Urothelium cell line (cell line): ENCODE results near the gene CCDC27.

Experiments used
- DNase-seq: peaks from one replicate; pipeline ENCODE4 v3.0.0; 2011; ENCODE audit warnings: low spot score, mixed read lengths
- FAIRE-seq: peaks from 2 replicates; lab custom pipeline; 2011; peaks lifted over from hg19 to GRCh38; lab: Jason Lieb, UNC

The CCDC27 gene

GRCh38 chr1:3774276-3774945 lies 22.2 kb downstream of the CCDC27 start:
- DNase-seq (no peak), FAIRE-seq (no peak)

- DNase-seq (no peak), FAIRE-seq (no peak)
Observed at GRCh38 chr1:3774946-3775489, 22.8 kb downstream of the CCDC27 start.

GRCh38 chr1:3775490-3776230 lies 23.4 kb downstream of the CCDC27 start:
- peak; percentile 50 for DNase-seq
- peak; percentile 13 for FAIRE-seq

DNA sequence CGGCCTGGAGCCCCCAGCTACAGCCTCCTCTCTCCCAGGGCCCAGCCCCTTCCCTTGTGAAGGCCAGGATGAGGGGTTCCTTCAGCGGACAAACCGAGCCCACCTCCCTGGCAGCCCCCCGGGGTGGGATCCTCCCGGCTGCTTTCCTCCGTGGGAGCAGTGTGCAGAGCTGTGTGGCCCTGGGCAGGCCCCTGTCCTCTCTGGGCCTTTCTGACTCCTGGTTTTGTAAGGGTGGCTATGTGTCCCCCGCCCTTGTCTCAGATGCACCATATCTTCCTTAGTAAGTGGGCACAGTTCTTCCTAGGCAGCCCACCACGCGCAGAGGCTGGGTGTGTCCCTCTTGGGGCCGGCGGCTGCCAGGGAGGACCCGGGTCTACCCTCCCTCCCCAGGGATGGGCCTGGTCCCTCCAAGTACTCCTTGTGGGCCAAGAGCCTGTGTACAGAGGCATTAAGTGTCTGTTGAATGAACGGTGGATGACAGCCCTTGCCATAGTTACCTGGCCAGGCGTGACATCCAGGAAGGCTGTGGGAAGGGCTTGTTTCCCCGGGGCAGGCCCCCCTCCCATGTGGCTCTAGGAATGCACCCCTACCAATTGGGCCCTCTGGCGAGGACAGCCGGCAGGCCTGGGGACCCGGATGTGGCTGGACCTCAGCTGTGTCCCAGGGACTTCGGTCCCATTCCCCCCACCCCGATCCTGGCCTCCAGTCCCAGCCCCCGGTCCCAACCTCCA lies 24.1 kb downstream of the CCDC27 start:
- FAIRE-seq (no peak), DNase-seq (no peak)

DNA sequence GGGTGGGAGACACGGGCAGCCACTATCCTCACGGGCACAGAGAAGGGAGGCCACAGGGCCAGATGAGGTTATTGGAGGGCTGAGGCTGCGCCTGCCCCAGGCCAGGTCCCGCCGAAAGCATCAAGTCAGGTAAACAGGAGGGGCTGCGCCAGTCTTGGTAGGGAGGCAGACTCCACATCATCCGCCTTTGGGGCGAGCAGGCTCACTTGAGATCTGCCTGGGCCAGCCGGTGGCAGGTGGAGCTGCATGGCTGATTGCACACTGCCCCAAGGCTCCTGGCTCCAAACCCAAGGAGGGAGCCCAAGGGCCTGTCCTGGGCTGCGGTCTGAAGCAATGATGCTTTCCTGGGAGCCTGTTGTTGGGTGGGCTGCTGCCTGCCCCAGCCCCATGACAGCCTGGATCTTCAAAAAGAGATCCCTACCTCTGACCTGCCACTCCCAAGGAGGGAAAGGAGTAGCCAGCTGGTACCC lies 24.9 kb downstream of the CCDC27 start:
- DNase-seq (no peak), FAIRE-seq (no peak)

GRCh38 chr1:3777647-3778589 lies 25.7 kb downstream of the CCDC27 start:
- FAIRE-seq (no peak), DNase-seq (no peak)

DNA sequence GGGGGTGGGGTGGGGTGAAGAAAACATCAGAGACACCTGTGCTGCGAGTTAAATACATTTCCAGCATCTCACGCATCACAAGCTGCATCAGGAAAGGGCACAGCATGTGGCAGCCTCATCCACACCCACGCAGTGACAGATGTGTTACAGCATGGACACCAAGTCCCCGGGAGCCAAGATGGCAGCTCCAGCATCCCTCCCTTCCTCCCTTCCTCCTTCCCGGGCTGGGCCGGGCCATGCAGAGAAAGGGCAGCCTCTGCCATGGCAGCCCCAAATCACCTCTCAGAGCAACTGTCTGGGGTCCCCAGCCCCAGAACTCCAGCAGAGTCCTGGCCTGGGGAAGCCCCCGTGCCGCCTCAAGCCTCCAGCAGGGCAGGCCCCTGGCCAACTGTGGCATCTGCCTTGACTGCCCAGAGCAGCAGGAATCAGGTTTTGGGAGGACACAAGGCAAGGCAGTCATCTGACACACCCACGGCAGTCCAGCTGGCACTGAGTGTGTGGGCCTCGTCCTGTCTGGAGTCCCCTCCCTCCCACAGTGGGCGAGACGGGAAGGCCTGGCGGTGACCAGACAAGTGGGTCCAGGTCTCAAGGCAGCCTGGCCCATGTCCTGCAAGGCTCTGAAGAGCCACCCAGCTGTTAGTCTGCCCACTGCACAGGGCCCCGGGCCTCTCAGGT lies 26.5 kb downstream of the CCDC27 start:
- no peak for FAIRE-seq
- DNase-seq = no peak

DNA sequence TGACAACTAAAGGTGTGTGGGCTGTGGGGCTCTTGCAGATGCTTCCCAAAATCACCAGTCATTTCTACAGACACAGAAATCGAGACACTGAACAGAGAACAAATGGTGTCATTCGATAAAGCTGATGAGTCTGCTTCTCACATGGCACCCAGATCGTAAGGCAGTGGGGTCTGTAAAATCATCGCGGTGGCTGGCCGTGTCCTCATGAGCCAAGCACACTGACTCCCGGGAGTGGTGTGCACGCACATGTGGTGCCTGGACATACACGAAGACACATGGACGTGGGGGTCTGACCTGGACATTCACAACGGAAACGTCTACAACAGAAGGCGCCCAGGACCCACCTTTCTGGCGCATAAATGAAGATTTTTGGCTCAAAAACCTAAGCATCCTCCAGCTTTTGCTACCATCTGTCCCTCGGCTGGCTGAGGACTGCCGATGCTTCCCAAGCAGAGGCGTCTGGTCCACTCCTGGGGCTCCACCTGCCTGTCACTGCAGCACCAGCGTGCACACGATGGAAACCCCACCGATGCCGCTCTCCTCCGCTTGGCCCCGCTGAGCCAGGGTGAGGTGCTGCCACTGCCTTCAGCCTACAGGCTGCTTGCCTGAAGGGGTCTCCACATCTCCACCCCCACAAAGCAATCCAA lies 27.1 kb downstream of the CCDC27 start:
- FAIRE-seq = no peak
- no peak for DNase-seq

- FAIRE-seq (no peak), DNase-seq (no peak)
Observed at GRCh38 chr1:3779912-3780416, 27.7 kb downstream of the CCDC27 start.

- no peak for FAIRE-seq
- DNase-seq = no peak
Observed at GRCh38 chr1:3780901-3781300, 28.7 kb downstream of the CCDC27 start.

DNA sequence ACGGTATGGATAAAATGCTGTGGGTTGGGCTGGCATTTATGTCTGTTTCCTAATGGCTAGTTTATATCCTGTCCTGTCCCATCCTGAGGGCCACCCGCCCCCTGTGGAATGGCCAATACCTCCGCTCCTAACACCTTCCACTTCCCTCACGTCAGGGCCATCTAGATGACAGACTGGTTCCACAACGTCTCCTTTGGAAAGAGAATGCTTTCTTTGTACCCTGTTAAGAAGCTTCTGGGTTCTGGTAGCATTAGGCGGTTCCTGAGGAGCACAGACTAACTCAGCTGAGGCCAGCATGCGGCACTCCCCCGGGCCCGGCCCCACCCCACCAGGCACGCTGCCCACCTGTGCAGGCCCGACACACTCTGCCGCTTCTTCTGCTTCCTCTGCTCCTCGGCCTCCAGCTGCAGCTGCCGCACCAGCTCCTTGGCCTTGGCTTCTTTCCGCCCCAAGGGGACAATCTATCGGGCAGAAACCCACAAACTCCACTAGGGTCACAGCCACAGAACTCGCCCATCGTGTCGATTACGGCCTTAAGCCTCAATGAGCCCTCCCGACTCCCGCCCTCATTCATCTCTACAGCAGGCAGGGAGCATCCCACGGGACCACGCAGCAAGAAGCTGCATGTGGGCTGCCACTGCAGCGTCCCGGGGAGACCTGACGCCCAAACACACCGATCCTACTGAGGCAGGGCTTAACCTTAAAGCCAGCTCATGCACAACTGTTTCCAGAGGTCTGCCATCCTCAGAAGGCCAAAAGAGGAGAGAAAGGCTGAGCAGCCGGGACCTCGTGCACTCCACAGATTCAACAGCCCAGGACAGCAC lies 31.6 kb downstream of the CCDC27 start:
- FAIRE-seq (no peak), DNase-seq (no peak)

DNA sequence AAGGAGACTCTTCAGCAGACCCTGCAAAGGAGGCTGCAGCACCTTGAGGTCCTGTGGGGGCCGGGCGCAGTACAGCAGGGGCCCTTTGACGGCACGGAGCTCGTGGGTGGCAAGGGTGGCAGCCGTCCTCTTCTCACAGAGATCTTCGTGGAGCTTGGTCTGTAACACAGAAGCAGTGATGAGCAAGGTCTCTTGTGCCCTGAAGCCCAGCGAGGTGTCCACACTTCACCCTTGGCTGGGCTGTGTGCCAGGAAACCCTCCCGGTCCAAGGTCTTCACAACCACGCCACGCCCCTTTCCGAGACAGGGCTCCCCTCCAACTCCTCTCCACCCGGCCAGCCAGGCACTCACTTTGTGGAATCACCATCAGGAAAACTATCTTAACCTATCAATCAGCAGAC lies 32.8 kb downstream of the CCDC27 start:
- DNase-seq (no peak), FAIRE-seq (no peak)

DNA sequence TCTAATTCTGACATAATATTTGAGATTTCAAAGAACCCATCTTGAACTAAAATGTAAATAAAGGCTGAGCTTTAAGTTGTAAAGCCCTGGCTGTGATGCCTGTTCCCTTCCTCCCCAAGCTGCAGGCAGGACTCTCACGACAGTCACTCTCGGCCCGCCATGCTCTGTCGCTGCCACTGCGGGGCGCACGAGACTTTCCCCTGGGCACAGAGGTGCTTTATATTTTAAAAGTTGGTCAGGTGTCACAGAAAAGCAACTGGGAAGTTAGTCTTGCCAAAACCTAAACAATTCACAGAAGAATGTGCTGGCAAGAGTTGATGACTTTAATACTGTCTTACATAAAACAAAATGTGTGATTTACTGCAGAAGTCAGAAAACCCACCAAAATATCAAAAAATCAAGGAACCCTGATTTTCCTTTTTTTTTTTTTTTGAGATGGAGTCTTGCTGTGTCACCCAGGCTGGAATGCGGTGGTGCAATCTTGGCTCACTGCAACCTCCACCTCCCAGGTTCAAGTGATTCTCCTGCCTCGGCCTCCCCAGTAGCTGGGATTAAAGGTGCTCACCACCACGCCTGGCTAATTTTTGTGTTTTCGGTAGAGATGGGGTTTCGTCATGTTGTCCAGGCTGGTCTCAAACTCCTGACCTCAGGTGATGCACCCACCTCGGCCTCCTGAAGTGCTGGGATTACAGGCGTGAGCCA lies 33.4 kb downstream of the CCDC27 start:
- DNase-seq (no peak), FAIRE-seq (no peak)

DNA sequence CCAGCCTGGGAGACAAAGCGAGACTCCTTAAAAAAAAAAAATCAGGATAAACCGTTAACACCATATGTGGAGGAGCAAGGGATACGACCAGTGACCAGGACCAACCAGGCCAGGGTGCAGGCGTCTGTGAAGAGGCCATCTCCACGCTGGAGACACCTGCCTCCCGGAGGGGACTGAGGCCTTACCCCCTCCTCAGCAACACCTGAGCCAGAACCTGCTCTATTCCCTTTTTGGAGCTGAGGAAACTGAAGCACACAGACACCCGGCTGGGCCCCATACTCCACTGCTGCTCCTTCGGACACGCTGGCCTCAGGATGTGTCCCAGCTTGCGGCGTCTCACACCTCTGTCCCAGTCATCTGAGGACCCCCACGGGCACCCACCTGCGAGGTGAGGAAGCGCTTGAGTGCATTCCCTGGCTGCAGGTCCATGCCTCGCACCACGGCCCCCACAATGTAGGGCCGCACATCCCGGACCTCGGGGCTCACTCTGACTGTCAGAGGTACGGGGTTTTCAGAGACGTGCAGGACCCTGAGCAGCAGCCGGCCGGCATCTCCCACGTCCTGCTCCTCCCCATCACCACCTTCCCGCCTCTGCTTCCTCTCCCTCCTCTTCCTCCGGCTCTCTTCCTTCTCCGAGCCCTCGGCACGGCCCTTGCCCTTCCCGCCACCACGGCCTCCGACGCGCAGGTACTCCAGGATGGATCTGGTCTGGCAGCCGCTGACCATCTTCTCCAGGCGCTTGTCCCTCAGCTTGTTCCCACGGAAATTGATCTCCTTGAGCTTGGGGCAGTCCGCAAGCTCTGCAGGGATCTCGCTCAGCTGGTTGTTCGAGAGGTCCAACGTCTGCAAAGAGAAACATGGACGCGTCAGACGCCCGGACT lies 34.5 kb downstream of the CCDC27 start:
- DNase-seq = no peak
- no peak for FAIRE-seq

GRCh38 chr1:3787349-3787715 lies 35.1 kb downstream of the CCDC27 start:
- FAIRE-seq (no peak), DNase-seq (no peak)

- DNase-seq = no peak
Observed at GRCh38 chr1:3787745-3788605, 35.7 kb downstream of the CCDC27 start.

More at GRCh38 chr1:3787745-3788605, 35.7 kb downstream of the CCDC27 start:
- FAIRE-seq = no peak
